Activated CD4-positive, alpha-beta T cell treated with anti-CD3 and anti-CD28 coated beads for 36 hours (primary cell): Measurements from ENCODE around the gene DRG2. TPM values are rescaled to one million over a fixed set of nuclear protein-coding genes. Genes with fewer than 3 reads are reported as not detected.

Experiments used
- ATAC-seq: fragments of 200-7000 bp; cut with Tn5 transposase; one replicate; pipeline ENCODE4 v1.10.0; 2021; ENCODE audit warnings: mild to moderate bottlenecking, moderate library complexity
- CTCF ChIA-PET: fragments of 350-600 bp; sonication (Branson Sonifier 250); formaldehyde crosslinking; loops from one replicate; lab custom pipeline; 2021; ENCODE audit warnings: antibody characterized with exemption; lab: Charles Lee
- POLR2A ChIA-PET: fragments of 350-600 bp; sonication (Branson Sonifier 250); formaldehyde crosslinking; loops from one replicate; lab custom pipeline; 2021; ENCODE audit warnings: antibody characterized with exemption, inconsistent platforms; lab: Charles Lee
- DNase-seq: peaks from one replicate; pipeline ENCODE4 v3.0.0-alpha.2; 2020
- H3K27ac Mint-ChIP-seq: one replicate; pipeline ENCODE4 v1.8.0; 2021; ENCODE audit warnings: mixed read lengths
- H3K27me3 Mint-ChIP-seq: one replicate; pipeline ENCODE4 v1.8.0; 2021; ENCODE audit warnings: mixed read lengths
- H3K36me3 Mint-ChIP-seq: one replicate; pipeline ENCODE4 v1.8.0; 2021; ENCODE audit warnings: low read depth, mixed read lengths
- H3K4me1 Mint-ChIP-seq: one replicate; pipeline ENCODE4 v1.8.0; 2021; ENCODE audit warnings: mixed read lengths
- H3K4me3 Mint-ChIP-seq: one replicate; pipeline ENCODE4 v1.8.0; 2021; ENCODE audit warnings: mild to moderate bottlenecking, moderate library complexity, mixed read lengths
- H3K9me3 Mint-ChIP-seq: one replicate; pipeline ENCODE4 v1.8.0; 2021; ENCODE audit warnings: low read depth, mixed read lengths
- intact Hi-C, 2 experiments: fragments of 100-400 bp; cut with DNase I in 1 of 2; cut with micrococcal nuclease in 1 of 2; formaldehyde crosslinking; loops; one replicate each; pipeline versions ENCODE4 v1.14.2 to v1.15.1; 2022 to 2024; cut with DNase I, micrococcal nuclease
- total RNA-seq, 2 experiments: library from RNA; stranded (reverse); gene quantifications; one replicate each; pipeline ENCODE4 v1.2.3, GENCODE V29; 2021

Gene DRG2
- total RNA-seq, 2 experiments from 2014 or later = 42.5 to 45.6 TPM

DNA sequence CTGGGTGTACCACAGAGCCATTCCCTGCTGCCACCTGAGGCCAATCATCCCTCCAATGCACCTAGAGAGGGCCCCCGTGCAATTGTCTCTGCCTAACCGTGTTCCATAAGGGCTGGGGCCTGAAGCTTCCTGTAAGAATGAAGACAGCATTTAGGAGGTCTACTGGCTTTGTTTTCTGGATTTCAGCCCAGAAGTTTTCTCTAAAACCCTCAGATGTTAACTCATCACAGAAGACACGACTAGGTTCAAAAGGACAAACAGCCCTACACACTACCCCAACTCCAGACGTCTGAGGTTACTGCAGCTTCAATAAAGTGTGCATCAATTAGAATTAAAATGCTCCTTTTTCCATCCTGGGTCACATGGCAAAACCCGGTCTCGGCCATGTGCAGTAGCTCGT is 10.8 kb upstream of the DRG2 start:
- POLR2A ChIA-PET = no interaction called here
- Mint-ChIP-seq H3K27me3 (peaks cover 8% of the 10 kb centered on the region), H3K9me3 (no peaks in the 10 kb centered on the region), H3K36me3 (no peaks in the 10 kb centered on the region), H3K4me1 (no peaks in the 10 kb centered on the region), H3K27ac (no peak overlapping the region), H3K4me3 (no peak overlapping the region)
- intact Hi-C loops = no loop called here
- ATAC-seq (no peak), DNase-seq (no peak)
- CTCF ChIA-PET = interaction anchor here (0.7 to 0.8 kb wide), 3 partner anchors 12 to 27 kb away, joined by 3 to 5 read pairs (median 3); no protein-coding TSS in a partner anchor

DNA sequence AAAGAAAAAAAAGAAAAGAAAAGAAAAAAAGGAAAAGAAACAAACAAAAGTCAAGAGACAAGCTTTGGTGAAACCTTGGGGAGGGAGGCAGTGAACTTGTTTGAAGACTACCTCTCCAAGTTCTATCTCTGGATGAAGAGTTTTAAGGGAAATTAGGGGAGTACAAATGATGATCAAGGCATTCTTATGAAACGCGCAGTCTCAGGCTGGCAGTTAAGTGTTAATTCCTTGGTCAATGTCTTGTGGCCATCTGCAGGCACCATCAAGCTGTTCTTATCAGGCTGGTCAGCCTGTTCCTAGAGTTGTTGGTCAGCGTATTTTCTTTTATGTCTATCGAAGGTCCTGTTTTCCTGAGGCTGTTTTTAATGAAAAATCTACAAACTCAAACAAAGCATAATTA is 8.2 kb upstream of the DRG2 start:
- peaks cover 6% of the 10 kb centered on the region for H3K27me3 Mint-ChIP-seq

DNA sequence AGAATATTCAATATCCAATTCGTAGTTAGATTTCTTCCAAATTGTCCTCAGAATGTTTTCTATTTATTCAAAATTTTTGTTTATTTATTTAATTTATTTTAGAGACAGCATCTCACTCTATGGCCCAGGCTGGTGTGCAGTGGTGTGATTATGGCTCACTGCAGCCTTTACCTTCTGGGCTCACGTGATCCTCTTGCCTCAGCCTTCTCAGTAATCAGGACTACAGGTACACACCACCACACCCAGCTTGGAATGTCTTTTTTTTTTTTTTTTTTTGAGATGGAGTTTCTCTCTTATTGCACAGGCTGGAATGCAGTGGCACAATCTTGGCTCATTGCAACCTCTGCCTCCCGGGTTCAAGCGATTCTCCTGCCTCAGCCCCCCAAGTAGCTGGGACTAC is 3.5 kb upstream of the DRG2 start:
- POLR2A ChIA-PET = no interaction called here
- Mint-ChIP-seq H3K4me3 (no peak overlapping the region), H3K4me1 (peaks cover 13% of the 10 kb centered on the region), H3K27ac (no peak overlapping the region), H3K36me3 (peaks cover 7% of the 10 kb centered on the region), H3K27me3 (peaks cover 3% of the 10 kb centered on the region), H3K9me3 (no peaks in the 10 kb centered on the region)
- DNase-seq = no peak
- intact Hi-C loops = no loop called here
- no peak for ATAC-seq
- CTCF ChIA-PET = interaction anchor here (0.6 kb wide), 1 partner anchor 906 kb away, joined by 4 read pairs; no protein-coding TSS in a partner anchor

More for the DNA sequence above, 8.2 kb upstream of the DRG2 start:
- Mint-ChIP-seq H3K4me3 (no peak overlapping the region), H3K9me3 (no peaks in the 10 kb centered on the region), H3K4me1 (no peaks in the 10 kb centered on the region), H3K27ac (no peak overlapping the region), H3K36me3 (no peaks in the 10 kb centered on the region)
- intact Hi-C loops = no loop called here
- CTCF ChIA-PET = no interaction called here
- no peak for DNase-seq
- POLR2A ChIA-PET = no interaction called here
- no peak for ATAC-seq

DNA sequence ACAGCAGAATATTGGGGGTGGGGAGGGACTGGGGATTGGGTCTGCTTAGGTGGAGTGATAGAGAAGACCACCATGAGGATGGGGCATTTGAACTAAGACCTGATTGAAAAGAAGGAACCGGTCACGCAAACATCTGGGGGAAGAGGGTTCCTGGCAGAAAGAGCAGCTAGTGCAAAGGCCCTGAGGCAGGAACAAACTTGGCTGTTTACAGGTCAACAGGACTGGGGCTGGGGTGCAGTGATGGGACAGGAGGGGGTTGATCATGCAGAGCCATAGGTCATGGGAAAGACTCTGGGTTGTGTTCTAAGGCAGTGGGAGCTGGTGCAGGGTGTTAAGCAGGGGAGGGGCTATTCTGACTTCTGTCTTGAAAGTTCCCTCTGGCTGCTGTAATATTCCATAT is 1.9 kb downstream of the DRG2 start:
- ChIA-PET POLR2A (no interaction called here), CTCF (no interaction called here)
- Mint-ChIP-seq H3K36me3 (peaks cover 31% of the 10 kb centered on the region), H3K9me3 (no peaks in the 10 kb centered on the region), H3K4me1 (peaks cover 22% of the 10 kb centered on the region), H3K4me3 (peak overlapping the region; percentile 99), H3K27me3 (no peaks in the 10 kb centered on the region), H3K27ac (peak overlapping the region; percentile 34)
- DNase-seq = no peak
- intact Hi-C loops = loop anchor here (5.0 kb wide), 4 partner anchors 47 to 407 kb away; partner anchors contain the start of genes ALKBH5 (in 1 of the 2) and RAI1 (in 1 of the 2)
- no peak for ATAC-seq

DNA sequence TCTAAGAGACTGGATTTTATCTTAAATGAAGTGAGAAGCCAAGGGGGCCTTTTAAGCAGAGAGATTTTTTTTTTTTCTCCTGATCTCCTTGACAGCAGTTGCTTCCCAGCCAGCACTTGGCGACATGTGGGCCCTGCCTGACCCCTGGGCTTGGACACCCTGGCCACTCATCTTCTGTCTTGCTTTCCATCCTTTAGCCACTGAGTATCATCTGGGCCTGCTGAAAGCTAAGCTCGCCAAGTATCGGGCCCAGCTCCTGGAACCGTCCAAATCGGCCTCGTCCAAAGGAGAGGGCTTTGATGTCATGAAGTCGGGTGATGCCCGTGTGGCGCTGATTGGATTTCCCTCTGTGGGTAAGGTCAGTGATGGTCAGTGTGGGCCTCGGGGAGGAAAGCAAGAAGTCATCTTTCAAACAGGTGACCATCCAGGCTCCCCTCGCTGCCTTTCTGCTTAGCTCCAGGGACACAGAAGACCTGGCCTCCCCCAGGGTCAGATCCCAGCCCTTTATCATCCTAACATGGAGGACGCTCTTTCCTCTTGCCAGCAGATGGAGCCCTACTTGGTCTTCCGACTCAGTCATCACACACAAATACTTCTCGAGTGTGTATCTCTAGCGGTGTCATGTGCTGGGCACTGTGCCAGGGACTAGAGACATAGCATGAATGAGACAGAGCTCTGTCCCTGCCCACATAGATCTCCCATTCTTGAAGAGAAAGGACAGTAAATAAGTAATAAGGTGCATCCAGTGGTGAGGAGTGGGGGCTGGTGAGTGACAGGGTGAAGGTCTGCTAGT is 6.1 kb downstream of the DRG2 start:
- H3K9me3 Mint-ChIP-seq = no peaks in the 10 kb centered on the region
- no peak overlapping the region for H3K4me3 Mint-ChIP-seq
- intact Hi-C loops = no loop called here
- no peak overlapping the region for H3K27ac Mint-ChIP-seq
- peak; percentile 68 for ATAC-seq
- CTCF ChIA-PET = interaction anchor here (0.6 to 1.9 kb wide), 4 partner anchors 16 to 292 kb away, joined by 3 to 5 read pairs (median 4); no protein-coding TSS in a partner anchor
- H3K36me3 Mint-ChIP-seq = peaks cover 34% of the 10 kb centered on the region
- H3K4me1 Mint-ChIP-seq = peaks cover 14% of the 10 kb centered on the region
- DNase-seq = peak; percentile 56
- H3K27me3 Mint-ChIP-seq = no peaks in the 10 kb centered on the region
- POLR2A ChIA-PET = no interaction called here

DNA sequence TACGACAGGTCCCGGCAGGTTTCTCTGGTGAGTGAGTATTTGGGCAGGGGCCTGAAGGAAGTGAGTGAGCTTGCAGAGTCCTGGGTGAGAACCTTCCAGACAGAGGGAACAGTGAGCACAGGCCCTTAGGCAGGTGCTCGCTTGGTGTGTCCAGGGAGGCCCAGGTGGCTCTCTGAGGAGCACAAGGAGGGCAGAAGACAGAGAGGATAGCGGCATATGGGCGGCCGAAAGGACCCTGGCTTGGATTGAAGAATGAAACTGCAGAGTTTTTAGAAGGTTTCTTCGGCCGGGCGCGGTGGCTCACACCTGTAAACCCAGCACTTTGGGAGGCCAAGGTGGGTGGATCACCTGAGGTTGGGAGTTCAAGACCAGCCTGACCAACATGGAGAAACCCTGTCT is 6.7 kb downstream of the DRG2 start:
- Mint-ChIP-seq H3K4me3 (no peak overlapping the region), H3K36me3 (peaks cover 34% of the 10 kb centered on the region), H3K9me3 (no peaks in the 10 kb centered on the region), H3K27ac (no peak overlapping the region), H3K4me1 (peaks cover 8% of the 10 kb centered on the region), H3K27me3 (no peaks in the 10 kb centered on the region)
- ATAC-seq (no peak), DNase-seq (no peak)
- intact Hi-C loops = no loop called here
- CTCF ChIA-PET = no interaction called here
- POLR2A ChIA-PET = no interaction called here

DNA sequence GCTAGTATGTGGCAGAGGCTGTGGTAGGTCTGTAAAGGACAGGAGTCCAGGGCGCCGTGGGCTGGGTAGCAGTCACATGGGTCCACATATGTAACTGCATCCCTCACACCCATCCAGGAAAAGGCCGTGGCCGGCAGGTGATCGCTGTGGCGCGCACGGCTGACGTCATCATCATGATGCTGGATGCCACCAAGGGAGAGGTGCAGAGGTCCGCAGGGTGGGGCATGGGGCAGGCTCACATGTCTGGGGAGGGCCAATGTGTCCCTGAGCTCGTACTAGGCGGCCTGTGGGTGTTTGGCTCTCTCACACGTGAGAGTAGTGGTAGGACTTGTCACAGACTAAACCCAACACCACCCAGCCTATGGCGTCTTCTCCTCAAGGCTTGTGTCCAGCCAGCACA is 11.8 kb downstream of the DRG2 start:
- Mint-ChIP-seq H3K27me3 (no peaks in the 10 kb centered on the region), H3K27ac (no peak overlapping the region), H3K4me3 (no peak overlapping the region), H3K9me3 (no peaks in the 10 kb centered on the region), H3K36me3 (peaks cover 12% of the 10 kb centered on the region), H3K4me1 (no peaks in the 10 kb centered on the region)
- POLR2A ChIA-PET = no interaction called here
- CTCF ChIA-PET = interaction anchor here (1.6 kb wide), 1 partner anchor 12 kb away, joined by 4 read pairs; the partner anchor contains the start of gene DRG2
- no peak for DNase-seq
- no peak for ATAC-seq
- intact Hi-C loops = no loop called here

DNA sequence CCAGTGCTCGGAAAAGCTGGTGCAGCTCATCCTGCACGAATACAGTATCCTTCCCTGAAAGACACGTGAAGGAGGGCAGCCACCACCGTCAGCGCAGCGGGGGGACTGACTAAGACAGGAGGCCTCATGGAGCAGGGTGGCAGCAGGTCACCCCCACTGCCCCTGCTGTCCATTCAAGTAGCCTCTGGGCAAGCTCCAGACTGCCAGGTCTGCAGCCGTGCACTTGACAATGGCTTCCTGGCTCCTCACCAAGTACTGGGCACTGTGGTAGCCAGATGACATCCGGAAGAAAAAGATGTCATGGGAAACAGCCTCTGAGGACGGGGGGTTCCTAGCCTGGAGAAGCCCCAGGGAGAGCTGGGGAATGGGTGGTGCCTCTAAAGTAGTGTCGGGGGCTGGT is 12.9 kb downstream of the DRG2 start:
- Mint-ChIP-seq H3K36me3 (peaks cover 11% of the 10 kb centered on the region), H3K27ac (no peak overlapping the region), H3K27me3 (no peaks in the 10 kb centered on the region), H3K4me3 (no peak overlapping the region), H3K9me3 (no peaks in the 10 kb centered on the region), H3K4me1 (no peaks in the 10 kb centered on the region)
- DNase-seq = no peak
- no peak for ATAC-seq
- intact Hi-C loops = no loop called here
- ChIA-PET POLR2A (no interaction called here), CTCF (no interaction called here)

DNA sequence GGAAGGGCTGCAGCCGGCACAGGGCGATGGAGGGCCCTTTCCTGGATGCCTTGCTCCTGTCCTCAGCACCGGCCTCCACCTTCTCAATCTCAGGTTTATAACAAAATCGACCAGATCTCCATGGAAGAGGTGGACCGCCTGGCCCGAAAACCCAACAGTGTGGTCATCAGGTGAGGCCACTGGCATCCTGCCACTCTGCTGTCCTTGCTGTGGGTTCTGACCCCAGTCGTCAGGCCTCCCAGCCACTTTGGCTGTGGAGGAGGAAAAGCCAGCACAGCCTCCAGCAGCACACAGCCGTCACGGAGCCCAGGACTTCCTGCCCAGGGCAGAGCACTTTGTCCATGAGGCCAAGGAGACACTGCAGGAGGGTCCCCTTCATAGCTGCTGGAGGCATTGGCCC is 14.1 kb downstream of the DRG2 start:
- H3K27ac Mint-ChIP-seq = no peak overlapping the region
- no peaks in the 10 kb centered on the region for H3K4me1 Mint-ChIP-seq
- no peak for ATAC-seq
- intact Hi-C loops = no loop called here
- no peak overlapping the region for H3K4me3 Mint-ChIP-seq
- no peaks in the 10 kb centered on the region for H3K9me3 Mint-ChIP-seq
- H3K36me3 Mint-ChIP-seq = peaks cover 3% of the 10 kb centered on the region
- no peak for DNase-seq
- ChIA-PET CTCF (interaction anchor here (0.5 kb wide), 2 partner anchors 25 to 114 kb away, joined by 3 to 4 read pairs; no protein-coding TSS in a partner anchor), POLR2A (no interaction called here)
- H3K27me3 Mint-ChIP-seq = no peaks in the 10 kb centered on the region

DNA sequence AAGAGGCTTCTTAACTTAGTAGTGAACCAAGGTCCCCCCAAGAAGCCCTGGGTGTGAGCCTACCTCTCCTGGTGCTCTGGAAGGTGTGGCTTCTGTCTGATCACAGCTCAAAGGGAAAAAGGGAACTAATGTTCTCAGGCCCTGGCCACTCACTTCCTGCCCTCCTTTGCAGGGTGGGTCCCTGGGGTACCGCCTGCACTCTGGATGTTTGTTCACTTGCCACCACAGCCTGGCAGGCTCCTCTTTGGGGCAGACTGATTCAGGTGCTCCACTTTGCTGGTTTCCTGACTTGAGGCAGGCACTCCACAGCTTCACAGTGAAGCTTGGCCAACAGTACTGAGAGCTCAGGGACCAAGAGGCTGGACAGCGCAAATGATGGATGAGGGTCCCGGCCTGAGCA is 14.9 kb downstream of the DRG2 start:
- POLR2A ChIA-PET = interaction anchor here (0.6 kb wide), 1 partner anchor 1149 kb away, joined by 3 read pairs; no protein-coding TSS in a partner anchor
- CTCF ChIA-PET = interaction anchor here (0.5 kb wide), 1 partner anchor 25 kb away, joined by 3 read pairs; no protein-coding TSS in a partner anchor
- H3K9me3 Mint-ChIP-seq = no peaks in the 10 kb centered on the region
- no peaks in the 10 kb centered on the region for H3K4me1 Mint-ChIP-seq
- peaks cover 3% of the 10 kb centered on the region for H3K36me3 Mint-ChIP-seq
- ATAC-seq (no peak), DNase-seq (no peak)
- intact Hi-C loops = no loop called here
- H3K4me3 Mint-ChIP-seq = no peak overlapping the region
- H3K27me3 Mint-ChIP-seq = no peaks in the 10 kb centered on the region
- no peak overlapping the region for H3K27ac Mint-ChIP-seq

DNA sequence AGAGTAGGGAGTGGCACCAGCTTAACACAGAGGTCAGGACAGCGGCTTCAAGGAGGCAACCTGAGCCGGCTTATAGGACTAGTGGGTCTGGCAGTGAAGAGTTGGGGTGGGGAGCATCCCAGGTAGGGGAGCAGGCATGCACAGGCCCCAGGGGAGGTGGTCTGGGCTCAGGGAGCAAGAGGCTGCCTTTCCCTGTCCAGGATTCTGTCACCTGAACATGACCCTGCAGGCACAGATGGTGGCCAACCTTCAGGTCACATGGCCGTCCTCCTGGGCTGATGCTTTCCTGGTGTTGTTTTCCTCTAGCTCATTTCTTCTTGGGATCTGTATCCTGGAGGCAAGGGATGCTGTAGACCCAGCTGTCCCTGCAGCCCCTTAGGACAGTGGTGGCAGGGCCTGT is 17.3 kb downstream of the DRG2 start:
- ATAC-seq (no peak), DNase-seq (no peak)
- H3K27me3 Mint-ChIP-seq = no peaks in the 10 kb centered on the region
- CTCF ChIA-PET = interaction anchor here (0.5 kb wide), 1 partner anchor 37 kb away, joined by 4 read pairs; no protein-coding TSS in a partner anchor
- no peak overlapping the region for H3K4me3 Mint-ChIP-seq
- no peaks in the 10 kb centered on the region for H3K9me3 Mint-ChIP-seq
- intact Hi-C loops = no loop called here
- H3K27ac Mint-ChIP-seq = no peak overlapping the region
- H3K4me1 Mint-ChIP-seq = no peaks in the 10 kb centered on the region
- POLR2A ChIA-PET = no interaction called here
- H3K36me3 Mint-ChIP-seq = peaks cover 2% of the 10 kb centered on the region

DNA sequence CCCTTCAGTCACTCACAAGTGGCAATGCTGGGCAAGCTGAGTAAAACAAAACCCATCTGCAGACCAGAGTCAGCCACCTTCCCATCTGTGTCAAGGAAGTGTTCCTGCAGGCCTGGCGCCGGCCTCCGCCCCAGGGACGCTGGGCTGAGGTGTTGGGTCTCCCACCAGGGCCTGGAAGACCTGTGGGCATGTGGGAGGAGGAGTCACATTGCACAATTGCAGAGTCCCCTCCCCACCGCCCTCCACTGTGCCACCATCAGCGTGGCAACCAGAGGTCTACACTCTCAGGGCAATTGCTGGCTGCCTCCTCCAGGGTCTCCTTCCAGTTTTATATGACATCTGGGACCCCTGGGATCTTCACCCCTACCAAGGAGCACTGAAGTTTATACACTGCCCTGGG is 17.8 kb downstream of the DRG2 start:
- Mint-ChIP-seq H3K4me3 (no peak overlapping the region), H3K27me3 (no peaks in the 10 kb centered on the region), H3K9me3 (no peaks in the 10 kb centered on the region), H3K36me3 (no peaks in the 10 kb centered on the region), H3K27ac (no peak overlapping the region), H3K4me1 (no peaks in the 10 kb centered on the region)
- intact Hi-C loops = no loop called here
- ChIA-PET POLR2A (no interaction called here), CTCF (no interaction called here)
- DNase-seq = no peak
- ATAC-seq = no peak
